NCI-H2107 treated with DMSO at 0.1 percent for 48 hours (cell line): Measurements from ENCODE around the gene DZIP3.
A peak's percentile ranks its signal among the peaks of the same experiment; 100 is the strongest.

ENCODE experiments used
- DNase-seq: peaks from one replicate; lab custom pipeline; 2025; ENCODE audit not compliant: unreplicated experiment; lab: John Stamatoyannopoulos, UW

The DZIP3 gene, protein sequence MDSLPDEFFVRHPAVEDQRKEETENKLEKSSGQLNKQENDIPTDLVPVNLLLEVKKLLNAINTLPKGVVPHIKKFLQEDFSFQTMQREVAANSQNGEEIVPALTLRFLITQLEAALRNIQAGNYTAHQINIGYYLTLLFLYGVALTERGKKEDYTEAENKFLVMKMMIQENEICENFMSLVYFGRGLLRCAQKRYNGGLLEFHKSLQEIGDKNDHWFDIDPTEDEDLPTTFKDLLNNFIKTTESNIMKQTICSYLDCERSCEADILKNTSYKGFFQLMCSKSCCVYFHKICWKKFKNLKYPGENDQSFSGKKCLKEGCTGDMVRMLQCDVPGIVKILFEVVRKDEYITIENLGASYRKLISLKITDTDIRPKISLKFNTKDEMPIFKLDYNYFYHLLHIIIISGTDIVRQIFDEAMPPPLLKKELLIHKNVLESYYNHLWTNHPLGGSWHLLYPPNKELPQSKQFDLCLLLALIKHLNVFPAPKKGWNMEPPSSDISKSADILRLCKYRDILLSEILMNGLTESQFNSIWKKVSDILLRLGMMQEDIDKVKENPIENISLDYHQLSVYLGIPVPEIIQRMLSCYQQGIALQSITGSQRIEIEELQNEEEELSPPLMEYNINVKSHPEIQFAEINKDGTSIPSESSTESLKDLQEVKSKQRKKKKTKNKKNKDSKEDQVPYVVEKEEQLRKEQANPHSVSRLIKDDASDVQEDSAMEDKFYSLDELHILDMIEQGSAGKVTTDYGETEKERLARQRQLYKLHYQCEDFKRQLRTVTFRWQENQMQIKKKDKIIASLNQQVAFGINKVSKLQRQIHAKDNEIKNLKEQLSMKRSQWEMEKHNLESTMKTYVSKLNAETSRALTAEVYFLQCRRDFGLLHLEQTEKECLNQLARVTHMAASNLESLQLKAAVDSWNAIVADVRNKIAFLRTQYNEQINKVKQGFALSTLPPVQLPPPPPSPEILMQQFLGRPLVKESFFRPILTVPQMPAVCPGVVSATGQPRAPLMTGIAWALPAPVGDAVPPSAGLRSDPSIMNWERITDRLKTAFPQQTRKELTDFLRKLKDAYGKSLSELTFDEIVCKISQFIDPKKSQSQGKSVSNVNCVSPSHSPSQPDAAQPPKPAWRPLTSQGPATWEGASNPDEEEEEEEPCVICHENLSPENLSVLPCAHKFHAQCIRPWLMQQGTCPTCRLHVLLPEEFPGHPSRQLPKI

GRCh38 chr3:108589081-108589997 is at the start of gene DZIP3, which contains the start of gene CIP2A:
TSS of gene DZIP3 (plus strand) at chr3:108589722. CDS start at chr3:108605407, 15,685 bp downstream.
TSS of gene CIP2A (minus strand) at chr3:108589438. CDS start at chr3:108589375, 63 bp downstream.
- DNase-seq, result peak; percentile 78

DNA sequence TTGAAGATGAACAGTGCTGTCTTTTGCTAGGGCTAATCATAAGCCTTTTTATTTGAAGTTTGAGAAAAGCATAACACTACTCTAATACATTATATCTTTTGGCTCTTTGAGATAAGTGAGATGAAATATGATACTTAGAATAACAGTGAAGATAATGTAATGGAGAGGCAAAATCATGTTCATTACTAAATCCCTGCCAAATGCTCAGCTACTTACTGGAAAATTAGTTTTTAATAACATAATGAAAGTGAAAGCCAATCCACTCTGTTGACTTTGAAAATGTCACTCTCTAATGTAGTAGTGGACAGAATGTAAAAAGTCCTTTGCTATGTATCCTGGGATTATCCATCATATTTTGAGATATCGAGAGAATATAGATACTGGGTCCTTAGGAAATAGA is 43.3 kb upstream of the DZIP3 start:
- DNase-seq, result no peak

DNA sequence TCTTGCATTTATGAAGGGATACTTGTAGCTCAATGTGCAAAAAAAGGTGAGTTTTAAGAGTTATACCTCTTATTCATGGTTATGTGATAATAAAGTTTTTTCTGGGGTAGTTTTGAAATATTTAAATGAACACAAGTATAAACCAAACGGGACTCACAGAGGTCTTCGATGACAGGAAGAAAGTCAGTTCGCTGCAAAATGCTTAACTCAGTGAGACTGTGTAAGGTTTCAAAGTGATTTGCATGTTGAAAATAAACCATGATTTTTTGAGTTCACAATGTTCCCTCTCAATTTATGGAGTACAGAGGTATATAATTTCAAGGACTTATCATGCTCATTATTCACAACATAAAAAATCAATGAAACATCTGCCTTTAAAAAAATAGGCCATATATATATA is 42.8 kb upstream of the DZIP3 start:
- no peak for DNase-seq

GRCh38 chr3:108548304-108548703 is 41.2 kb upstream of the DZIP3 start:
- DNase-seq, result no peak

DNA sequence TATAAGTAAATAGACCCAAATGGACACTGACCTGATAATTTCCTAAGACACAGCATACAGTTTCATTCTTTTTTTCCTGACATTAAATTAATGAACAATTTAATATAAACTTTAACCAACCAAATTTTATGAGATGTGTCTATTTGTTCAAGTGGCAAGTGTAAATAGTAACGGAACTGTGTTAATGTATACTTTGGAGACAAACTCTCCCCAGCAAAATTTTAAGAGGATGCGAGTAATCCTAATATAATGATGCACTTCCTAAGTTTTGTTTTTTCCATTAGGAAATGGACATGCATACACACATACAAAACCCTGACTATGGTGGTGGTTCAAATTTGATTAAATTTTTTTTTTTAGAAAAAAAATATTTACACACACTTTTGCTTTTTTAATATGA is 40.6 kb upstream of the DZIP3 start:
- no peak for DNase-seq

DNA sequence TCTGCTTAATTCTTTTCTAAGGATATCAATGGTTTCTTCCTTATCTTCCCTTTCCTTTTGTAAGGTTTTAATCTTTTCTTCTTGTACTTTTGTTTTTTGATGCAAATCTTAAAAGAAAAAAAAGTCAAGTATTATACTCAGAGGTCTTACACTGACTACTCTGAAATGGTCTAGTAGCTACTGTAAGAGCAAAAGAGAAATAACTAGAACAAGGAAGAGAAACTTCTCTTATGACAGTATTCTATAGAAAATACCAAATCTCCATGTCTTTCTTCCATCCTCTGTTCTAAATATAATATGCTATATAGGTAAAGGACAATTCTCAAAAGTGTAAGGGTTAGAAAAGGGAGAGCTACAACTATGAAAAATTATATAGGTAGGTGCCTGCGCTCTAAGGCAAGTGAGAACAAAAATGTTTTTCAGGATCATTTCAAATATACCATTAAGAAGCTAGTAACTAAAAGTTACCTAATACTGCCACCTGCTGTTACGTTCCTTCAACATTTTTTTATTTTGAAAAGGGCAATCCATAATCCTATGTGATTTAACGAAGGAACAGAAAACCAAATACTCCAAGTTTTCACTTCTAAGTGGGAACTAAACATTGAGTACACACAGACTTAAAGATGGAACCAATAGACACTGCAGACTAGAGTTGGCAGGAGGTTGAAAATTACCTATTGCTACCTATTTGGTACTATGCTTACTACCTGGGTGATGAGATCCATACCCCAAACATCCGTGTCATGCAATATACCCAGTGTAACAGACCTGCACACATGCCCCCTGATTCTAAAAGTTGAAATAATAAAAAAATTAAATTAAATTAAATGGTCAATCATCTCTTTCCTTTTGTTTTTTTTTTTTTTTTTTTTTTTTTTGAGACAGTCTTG is 37.0 kb upstream of the DZIP3 start:
- peak; percentile 23 for DNase-seq

- DNase-seq, result no peak
Measured at GRCh38 chr3:108554229-108554628, 35.3 kb upstream of the DZIP3 start.

- DNase-seq, result no peak
Measured at GRCh38 chr3:108554913-108555571, 34.5 kb upstream of the DZIP3 start.

DNA sequence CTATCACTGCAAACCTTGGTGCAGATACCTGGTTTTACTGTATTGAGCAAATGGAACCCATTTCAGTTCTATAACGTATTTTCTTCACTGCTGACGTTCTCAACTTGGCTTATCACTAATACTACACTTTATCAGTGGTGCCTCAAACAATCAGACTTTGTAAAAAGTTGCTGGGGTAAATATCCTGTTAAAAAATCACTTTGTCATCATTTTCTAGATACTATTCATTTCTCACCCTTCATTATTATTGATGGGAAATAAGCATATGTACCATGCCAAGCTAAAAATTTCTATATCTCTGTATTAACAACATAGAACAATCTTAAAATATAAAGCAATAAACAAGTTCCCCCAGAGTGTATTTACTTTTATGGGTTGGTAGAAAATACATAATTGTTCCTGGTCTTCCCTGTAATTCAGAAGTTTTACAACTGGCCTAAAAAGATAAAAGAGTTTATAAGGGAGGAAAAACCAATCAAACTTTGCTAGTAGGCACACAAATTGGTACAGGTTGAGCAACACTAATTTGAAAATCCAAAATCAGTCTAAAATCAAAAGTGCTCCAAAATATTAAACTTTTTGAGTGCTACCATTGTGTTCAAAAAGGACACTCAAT is 33.4 kb upstream of the DZIP3 start:
- no peak for DNase-seq

GRCh38 chr3:108562565-108562964 is 27.0 kb upstream of the DZIP3 start:
- DNase-seq, result no peak

GRCh38 chr3:108564564-108564963 is 25.0 kb upstream of the DZIP3 start:
- DNase-seq, result no peak

GRCh38 chr3:108565506-108565905 is 24.0 kb upstream of the DZIP3 start:
- DNase-seq, result no peak

DNA sequence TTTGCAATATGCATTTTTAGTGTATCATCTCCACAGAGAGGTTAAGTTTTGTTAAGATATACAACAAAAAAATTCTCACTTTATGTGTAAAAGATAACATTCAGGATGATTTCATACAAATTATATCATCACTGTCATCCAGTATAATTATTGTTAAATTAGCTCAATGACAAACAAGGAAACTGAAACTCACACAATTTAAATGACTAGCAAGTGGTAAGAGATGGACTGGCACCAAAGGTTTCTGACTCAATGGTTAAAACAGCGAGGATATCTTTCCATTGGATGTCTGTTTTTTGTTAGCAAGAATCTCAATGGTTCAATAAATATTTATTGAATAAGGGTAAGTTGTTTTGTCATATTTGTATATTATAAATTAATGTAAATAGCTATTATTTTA is 22.9 kb upstream of the DZIP3 start:
- DNase-seq, result no peak

- no peak for DNase-seq
Measured at GRCh38 chr3:108569336-108569735, 20.2 kb upstream of the DZIP3 start.

DNA sequence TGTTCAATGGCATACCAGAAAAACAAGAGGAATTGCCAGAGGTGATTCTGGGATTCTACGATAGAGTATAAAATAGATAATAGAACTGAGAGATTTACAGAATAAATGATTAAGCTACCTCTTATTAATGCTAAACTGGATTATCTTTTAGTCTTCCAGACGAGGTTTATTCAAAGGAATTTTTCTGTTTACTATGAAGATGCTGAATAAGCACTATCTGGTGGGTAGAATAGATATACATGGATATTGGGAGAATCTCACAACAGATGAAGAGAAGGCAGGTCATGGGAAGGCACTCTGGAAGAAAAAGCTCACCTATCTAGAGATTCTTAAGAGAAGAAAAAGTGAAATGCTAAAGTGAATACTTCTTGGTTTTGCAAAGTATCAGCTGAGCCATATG is 11.5 kb upstream of the DZIP3 start:
- DNase-seq, result no peak

GRCh38 chr3:108588601-108589000 is 921 bp upstream of the DZIP3 start:
- no peak for DNase-seq

GRCh38 chr3:108589998-108590323 is 439 bp downstream of the DZIP3 start:
- no peak for DNase-seq

- DNase-seq, result peak; percentile 59
Measured at GRCh38 chr3:108590460-108590859, 938 bp downstream of the DZIP3 start.
